Iris pigment epithelial cell (primary cell): ENCODE data around the gene ALAS1.

Experiments
- DNase-seq: peaks from one replicate; pipeline ENCODE4 v3.0.0-alpha.2; 2011; ENCODE audit warnings: low read depth

Gene ALAS1

GRCh38 chr3:52249683-52250082 lies 51.7 kb downstream of the ALAS1 start:
- no peak for DNase-seq

DNA sequence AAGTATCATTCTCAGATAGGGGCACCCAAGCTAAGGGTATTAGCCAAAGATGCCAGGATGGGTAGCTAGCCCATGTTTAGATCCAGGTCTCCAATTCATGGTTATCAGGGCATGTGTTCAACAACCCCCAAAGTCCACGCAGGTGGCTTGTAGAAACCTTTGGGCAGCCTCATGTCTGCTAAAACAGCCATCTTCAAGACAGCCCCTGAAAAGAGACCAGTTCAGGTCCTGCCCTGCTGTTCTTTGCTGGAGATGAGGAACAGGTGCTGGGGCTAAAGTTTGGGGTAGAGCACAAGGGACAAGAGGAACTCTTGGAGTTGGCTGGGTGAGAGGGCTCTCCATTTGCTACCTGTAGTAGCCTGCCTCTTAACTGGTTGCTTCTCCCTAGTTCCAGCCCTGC lies 52.2 kb downstream of the ALAS1 start:
- DNase-seq: no peak

DNA sequence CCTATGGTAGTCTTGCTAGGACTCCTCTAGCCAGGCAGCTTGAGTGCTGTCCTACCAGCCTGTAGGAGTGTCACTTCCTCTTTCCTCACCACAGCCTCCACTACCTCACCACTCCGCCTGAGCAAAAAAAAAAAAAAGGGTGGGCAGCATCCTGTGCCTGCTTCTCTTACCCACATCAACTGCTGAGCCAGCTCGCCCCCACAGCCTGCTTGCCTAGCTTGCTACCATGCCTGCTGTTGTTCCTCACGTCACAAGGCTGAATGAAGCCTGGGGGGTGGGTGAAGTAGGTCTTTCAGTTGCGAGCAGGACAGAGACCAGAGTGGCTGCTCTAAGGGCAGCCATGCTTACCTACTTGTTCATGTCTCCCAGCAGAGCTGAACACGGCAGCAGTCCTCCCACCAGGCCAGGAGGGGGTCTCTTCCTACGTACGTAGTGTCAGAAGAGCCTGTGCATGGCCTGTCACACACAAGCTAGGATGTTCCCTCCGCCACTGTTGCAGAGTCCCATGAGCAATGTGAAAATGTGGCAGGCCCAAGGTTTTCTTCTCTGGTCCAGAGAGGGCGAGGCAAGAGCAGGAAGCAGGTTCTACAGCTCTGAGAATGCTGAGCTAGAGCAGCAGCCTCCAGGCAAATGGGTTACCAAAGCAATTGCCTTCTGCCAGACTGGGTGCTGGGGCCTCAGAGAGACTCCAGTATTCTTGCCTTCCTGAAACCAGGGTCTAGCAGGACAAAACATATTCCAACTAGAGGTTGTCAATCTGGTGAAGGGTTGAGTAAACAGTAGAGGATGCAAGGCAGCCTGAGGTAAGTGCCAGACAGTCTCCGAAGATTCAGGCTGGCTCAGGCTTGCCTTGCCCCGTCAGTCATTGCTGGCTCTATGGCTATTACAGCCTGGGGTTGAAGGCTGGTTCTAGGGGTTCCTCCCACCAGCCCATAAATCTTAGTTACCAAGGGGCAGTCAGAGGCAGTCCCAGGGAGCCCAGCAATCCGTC lies 55.6 kb downstream of the ALAS1 start:
- DNase-seq: no peak

- DNase-seq: no peak
These were observed 56.6 kb downstream of the ALAS1 start for GRCh38 chr3:52254608-52255007.

- no peak for DNase-seq
These were observed 58.2 kb downstream of the ALAS1 start for GRCh38 chr3:52256159-52256558.

DNA sequence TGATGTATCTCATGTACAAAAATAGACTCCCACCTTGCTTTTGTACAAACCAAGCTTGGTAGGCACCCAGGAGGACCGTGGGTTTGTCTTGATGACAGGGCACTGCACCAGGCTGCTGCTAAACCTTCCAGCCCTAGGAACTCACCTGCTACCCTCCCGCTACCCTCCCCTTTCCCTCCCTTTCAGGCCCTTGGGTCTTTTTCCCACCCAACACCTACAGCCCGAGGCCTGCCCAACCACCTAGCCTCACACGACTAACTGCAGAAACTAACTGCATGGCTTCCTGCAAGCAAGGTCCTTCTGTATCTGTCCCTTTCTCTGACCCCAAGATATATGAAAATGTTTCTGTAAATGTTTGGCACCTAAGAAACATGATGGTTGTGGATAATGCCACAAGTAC lies 58.7 kb downstream of the ALAS1 start:
- no peak for DNase-seq

DNA sequence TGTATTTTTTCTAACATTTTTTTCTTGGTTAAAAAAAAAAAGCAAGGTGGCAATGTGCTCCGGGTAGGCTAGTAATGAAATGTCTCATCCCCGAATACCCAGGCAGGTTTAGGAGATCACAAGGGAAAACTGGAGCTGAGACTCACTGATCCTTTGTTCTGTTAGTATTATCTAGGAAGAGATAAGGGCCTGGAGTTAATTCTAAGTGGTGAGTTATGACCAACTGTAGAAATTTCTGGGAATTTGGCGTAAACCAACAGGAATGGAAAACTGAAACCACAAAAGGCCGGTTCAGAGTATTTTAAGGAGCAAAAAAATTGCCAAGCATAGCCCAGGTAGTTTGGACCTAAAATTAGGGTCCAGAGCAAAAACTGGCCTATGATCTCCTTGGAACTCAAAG lies 60.0 kb downstream of the ALAS1 start:
- DNase-seq: no peak

DNA sequence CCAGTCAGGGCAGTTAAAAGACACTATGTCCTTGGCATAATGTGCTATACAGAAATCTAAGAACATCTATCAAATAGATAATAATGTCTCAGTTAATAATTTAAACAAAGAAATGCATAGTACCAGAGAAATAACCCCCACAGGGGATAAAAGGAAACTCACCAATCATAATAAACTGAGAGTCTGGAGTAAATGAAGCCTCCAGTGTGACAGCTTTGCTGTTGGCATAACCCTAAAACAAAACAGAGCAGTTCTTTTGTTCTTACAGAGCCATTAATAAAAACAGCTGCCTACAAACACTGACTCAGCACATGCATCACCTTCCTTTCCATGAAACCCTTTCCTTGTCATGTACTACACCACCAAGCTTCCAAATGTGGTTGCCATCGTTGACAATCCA lies 61.1 kb downstream of the ALAS1 start:
- no peak for DNase-seq

DNA sequence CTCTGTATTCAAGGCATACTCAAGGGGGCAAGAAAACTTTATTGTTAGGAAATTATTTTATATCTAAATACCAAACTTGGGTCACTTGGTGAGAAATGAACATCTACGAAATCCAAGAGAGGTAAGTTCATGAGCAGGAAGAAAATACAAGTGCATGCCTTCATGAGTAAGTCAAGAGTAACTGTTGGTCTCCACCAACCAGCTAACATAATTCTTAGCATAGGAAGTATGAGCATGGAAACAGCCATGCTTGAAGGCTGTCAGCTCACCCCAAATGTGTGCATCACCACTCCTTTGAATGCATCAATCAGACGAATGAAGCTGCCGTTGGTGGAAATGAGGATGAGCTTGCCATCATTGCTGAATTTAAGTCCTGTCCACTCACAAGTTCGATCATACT lies 61.5 kb downstream of the ALAS1 start:
- no peak for DNase-seq

DNA sequence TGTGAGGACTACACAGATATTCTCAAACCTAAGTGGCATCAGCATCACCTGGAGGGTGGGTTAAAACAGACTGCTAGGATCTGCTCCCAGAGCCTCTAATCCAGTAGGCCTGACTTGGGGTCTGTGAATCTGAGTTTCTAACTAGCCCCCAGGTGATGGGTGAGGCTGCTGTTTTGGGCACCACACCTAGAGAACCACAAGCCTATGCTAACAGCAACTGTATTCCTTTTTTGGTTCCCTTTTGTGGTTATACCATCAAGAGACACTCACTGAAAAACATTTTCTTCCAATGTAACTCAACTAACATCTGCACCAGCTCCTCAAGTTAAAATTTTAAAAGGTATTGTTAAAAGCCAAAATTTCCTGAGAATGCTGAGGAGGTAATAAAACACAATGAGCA lies 64.5 kb downstream of the ALAS1 start:
- DNase-seq: no peak
